ENCODE data around the gene HCRT.
"Not testable (repeated sequence)": the region's sequence is repeated elsewhere in the genome, so short reads cannot be mapped to it uniquely, and the experiment has no call there.

Gene HCRT

GRCh38 chr17:42212382-42212781 lies 27.1 kb upstream of the HCRT start:
- Histone ChIP-seq H3K4me1 (ENCODE audit: low read length) (no peaks in the 10 kb centered on the region), H3K36me3 (replicated peaks; ENCODE audit: insufficient read depth, low read length) (no peaks in the 10 kb centered on the region), H2AFZ (ENCODE audit: low read length) (no peak overlapping the region), H3K9me3 (replicated peaks; ENCODE audit: insufficient read depth, low read length) (no peaks in the 10 kb centered on the region), H4K20me1 (ENCODE audit: insufficient read depth, low read length) (no peaks in the 10 kb centered on the region), H3K9me2 (replicated peaks; ENCODE audit: insufficient read depth, low read length) (no peaks in the 10 kb centered on the region), H3K27me3 (replicated peaks; ENCODE audit: insufficient read depth, low read length) (no peaks in the 10 kb centered on the region), H3K4me2 (ENCODE audit: low read depth, low read length) (no peak overlapping the region), H3F3A (ENCODE audit: insufficient read depth, low read length) (no peaks in the 10 kb centered on the region), H3K79me2 (ENCODE audit: low read length) (no peaks in the 10 kb centered on the region), H3K9ac (ENCODE audit: low read length) (no peak overlapping the region), H3K4me3 (ENCODE audit: low read length) (no peak overlapping the region), H3K27ac (ENCODE audit: low read length) (no peak overlapping the region)
- no peak for TF ChIP-seq EZH2 (optimal IDR thresholded peaks at IDR 0.05; ENCODE audit: low read depth, low read length)
- TF ChIP-seq EZH2phosphoT487 (IDR thresholded peaks at IDR 0.05; ENCODE audit: low read length): no peak
- no peak for TF ChIP-seq CTCF (IDR thresholded peaks at IDR 0.05; ENCODE audit: low read length)
- no peak for DNase-seq

- not testable (repeated sequence) for H3K9ac ChIP-seq (ENCODE audit: low read length); H3K27ac ChIP-seq (ENCODE audit: low read length); H3K4me3 ChIP-seq (ENCODE audit: low read length); H3K4me1 ChIP-seq (ENCODE audit: low read length); H3K36me3 ChIP-seq (replicated peaks; ENCODE audit: insufficient read depth, low read length); H4K20me1 ChIP-seq (ENCODE audit: insufficient read depth, low read length); H3K4me2 ChIP-seq (ENCODE audit: low read depth, low read length); H3K9me3 ChIP-seq (replicated peaks; ENCODE audit: insufficient read depth, low read length); H2AFZ ChIP-seq (ENCODE audit: low read length); H3K9me2 ChIP-seq (replicated peaks; ENCODE audit: insufficient read depth, low read length); H3K79me2 ChIP-seq (ENCODE audit: low read length); DNase-seq; H3F3A ChIP-seq (ENCODE audit: insufficient read depth, low read length); H3K27me3 ChIP-seq (replicated peaks; ENCODE audit: insufficient read depth, low read length)
These were observed 26.7 kb upstream of the HCRT start for GRCh38 chr17:42211921-42212341.

- Histone ChIP-seq H3K9ac (ENCODE audit: low read length) (no peak overlapping the region), H2AFZ (ENCODE audit: low read length) (no peak overlapping the region), H3K27me3 (replicated peaks; ENCODE audit: insufficient read depth, low read length) (no peaks in the 10 kb centered on the region), H3K9me2 (replicated peaks; ENCODE audit: insufficient read depth, low read length) (no peaks in the 10 kb centered on the region), H3K9me3 (replicated peaks; ENCODE audit: insufficient read depth, low read length) (no peaks in the 10 kb centered on the region), H4K20me1 (ENCODE audit: insufficient read depth, low read length) (no peaks in the 10 kb centered on the region), H3K79me2 (ENCODE audit: low read length) (no peaks in the 10 kb centered on the region), H3K4me2 (ENCODE audit: low read depth, low read length) (no peak overlapping the region), H3K4me1 (ENCODE audit: low read length) (no peaks in the 10 kb centered on the region), H3K4me3 (ENCODE audit: low read length) (no peak overlapping the region), H3K36me3 (replicated peaks; ENCODE audit: insufficient read depth, low read length) (no peaks in the 10 kb centered on the region), H3K27ac (ENCODE audit: low read length) (no peak overlapping the region), H3F3A (ENCODE audit: insufficient read depth, low read length) (no peaks in the 10 kb centered on the region)
- TF ChIP-seq EZH2phosphoT487 (IDR thresholded peaks at IDR 0.05; ENCODE audit: low read length) (no peak), EZH2 (optimal IDR thresholded peaks at IDR 0.05; ENCODE audit: low read depth, low read length) (no peak), CTCF (IDR thresholded peaks at IDR 0.05; ENCODE audit: low read length) (no peak)
- DNase-seq: no peak
These were observed 24.8 kb upstream of the HCRT start for GRCh38 chr17:42210046-42210445.

- H3K9me3 ChIP-seq (replicated peaks; ENCODE audit: insufficient read depth, low read length); H2AFZ ChIP-seq (ENCODE audit: low read length); DNase-seq; H3K27me3 ChIP-seq (replicated peaks; ENCODE audit: insufficient read depth, low read length); H3F3A ChIP-seq (ENCODE audit: insufficient read depth, low read length); H3K4me2 ChIP-seq (ENCODE audit: low read depth, low read length); H3K9me2 ChIP-seq (replicated peaks; ENCODE audit: insufficient read depth, low read length); H3K9ac ChIP-seq (ENCODE audit: low read length); H3K4me3 ChIP-seq (ENCODE audit: low read length); H3K4me1 ChIP-seq (ENCODE audit: low read length); H3K27ac ChIP-seq (ENCODE audit: low read length); H3K79me2 ChIP-seq (ENCODE audit: low read length); H4K20me1 ChIP-seq (ENCODE audit: insufficient read depth, low read length); H3K36me3 ChIP-seq (replicated peaks; ENCODE audit: insufficient read depth, low read length): not testable (repeated sequence)
These were observed 20.9 kb upstream of the HCRT start for GRCh38 chr17:42206153-42206612.
